Fibroblast of villous mesenchyme (primary cell): ENCODE measurements around the gene ZNF609. TPM values are rescaled to one million over a fixed set of nuclear protein-coding genes. Genes with fewer than 3 reads are reported as not detected.

Experiments used
- DNase-seq: peaks from one replicate; pipeline ENCODE4 v3.0.0-alpha.2; 2010; ENCODE audit warnings: low read depth
- H3K4me3 ChIP-seq: 2 replicates; pipeline ENCODE4 v1.5.1; 2011; ENCODE audit warnings: low read depth, mild to moderate bottlenecking, low read length
- CTCF ChIP-seq: IDR thresholded peaks from 2 replicates; pipeline ENCODE4 v1.5.1; 2012; ENCODE audit warnings: low read depth, mild to moderate bottlenecking, low read length; ENCODE audit not compliant: insufficient read depth
- total RNA-seq: library from RNA; depleted of rRNA; stranded (reverse); fragments of >200 nt; gene quantifications from 2 replicates; pipeline ENCODE4 v1.2.3, GENCODE V29; 2012

Gene ZNF609
- total RNA-seq, 1 donor, result 22.5 TPM

GRCh38 chr15:64571857-64572291 is 111.5 kb downstream of the ZNF609 start:
- DNase-seq, result no peak
- no peak overlapping the region for H3K4me3 ChIP-seq
- no peak for TF ChIP-seq CTCF

- DNase-seq, result no peak
- H3K4me3 ChIP-seq, result no peak overlapping the region
- no peak for TF ChIP-seq CTCF
Observed at GRCh38 chr15:64572856-64573255, 112.5 kb downstream of the ZNF609 start.

GRCh38 chr15:64574301-64575017 is 114.1 kb downstream of the ZNF609 start:
- TF ChIP-seq CTCF, result no peak
- DNase-seq, result peak; percentile 56
- H3K4me3 ChIP-seq, result no peak overlapping the region

GRCh38 chr15:64580696-64581407 is 120.5 kb downstream of the ZNF609 start:
- H3K4me3 ChIP-seq, result no peak overlapping the region
- no peak for TF ChIP-seq CTCF
- DNase-seq, result no peak

GRCh38 chr15:64581408-64581761 is 121.0 kb downstream of the ZNF609 start:
- no peak for TF ChIP-seq CTCF
- H3K4me3 ChIP-seq, result no peak overlapping the region
- DNase-seq, result no peak

GRCh38 chr15:64582202-64582601 is 121.8 kb downstream of the ZNF609 start:
- no peak overlapping the region for H3K4me3 ChIP-seq
- peak; percentile 33 for DNase-seq
- no peak for TF ChIP-seq CTCF
